Subcutaneous adipose tissue (tissue), 4 donors: ENCODE data around the gene MTCH1. TPM values are rescaled to one million over a fixed set of nuclear protein-coding genes. Genes with fewer than 3 reads are reported as not detected.

Experiments used
- total RNA-seq, 4 donors: library from RNA; depleted of rRNA; stranded (reverse); fragments of >200 nt; gene quantifications; one replicate each; pipeline ENCODE4 v1.1.0, GENCODE V29; 2016
- TF ChIP-seq, protein P1 (sequence below): fragments of 450-650 bp; IDR thresholded peaks from one replicate; pipeline ENCODE4 v1.5.1; 2016; ENCODE audit warnings: low read depth, mild to moderate bottlenecking, control low read depth, antibody characterized with exemption, moderate library complexity

The MTCH1 gene
- total RNA-seq, 4 donors from 2014 or later, result 153 to 224 (median 196) TPM

DNA sequence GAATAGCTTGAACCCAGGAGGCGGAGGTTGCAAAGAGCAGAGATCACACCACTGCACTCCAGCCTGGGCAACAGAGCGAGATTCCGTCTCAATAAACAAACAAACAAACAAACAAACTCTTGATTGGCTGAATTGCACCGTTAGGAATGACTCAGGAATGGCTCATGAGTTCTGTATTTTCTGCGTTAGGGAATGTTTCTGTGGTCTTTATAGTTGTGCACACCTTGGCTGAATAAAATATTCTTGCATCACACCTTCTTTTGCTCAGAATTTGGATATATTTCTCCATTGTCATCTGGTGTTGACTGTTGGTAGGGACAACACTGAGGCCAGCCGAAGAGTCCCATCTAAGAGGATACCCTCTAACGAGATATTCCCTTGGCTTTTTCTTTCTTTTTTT lies 51.1 kb downstream of the MTCH1 start:
- TF ChIP-seq, protein P1, sequence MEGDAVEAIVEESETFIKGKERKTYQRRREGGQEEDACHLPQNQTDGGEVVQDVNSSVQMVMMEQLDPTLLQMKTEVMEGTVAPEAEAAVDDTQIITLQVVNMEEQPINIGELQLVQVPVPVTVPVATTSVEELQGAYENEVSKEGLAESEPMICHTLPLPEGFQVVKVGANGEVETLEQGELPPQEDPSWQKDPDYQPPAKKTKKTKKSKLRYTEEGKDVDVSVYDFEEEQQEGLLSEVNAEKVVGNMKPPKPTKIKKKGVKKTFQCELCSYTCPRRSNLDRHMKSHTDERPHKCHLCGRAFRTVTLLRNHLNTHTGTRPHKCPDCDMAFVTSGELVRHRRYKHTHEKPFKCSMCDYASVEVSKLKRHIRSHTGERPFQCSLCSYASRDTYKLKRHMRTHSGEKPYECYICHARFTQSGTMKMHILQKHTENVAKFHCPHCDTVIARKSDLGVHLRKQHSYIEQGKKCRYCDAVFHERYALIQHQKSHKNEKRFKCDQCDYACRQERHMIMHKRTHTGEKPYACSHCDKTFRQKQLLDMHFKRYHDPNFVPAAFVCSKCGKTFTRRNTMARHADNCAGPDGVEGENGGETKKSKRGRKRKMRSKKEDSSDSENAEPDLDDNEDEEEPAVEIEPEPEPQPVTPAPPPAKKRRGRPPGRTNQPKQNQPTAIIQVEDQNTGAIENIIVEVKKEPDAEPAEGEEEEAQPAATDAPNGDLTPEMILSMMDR, result no peak

DNA sequence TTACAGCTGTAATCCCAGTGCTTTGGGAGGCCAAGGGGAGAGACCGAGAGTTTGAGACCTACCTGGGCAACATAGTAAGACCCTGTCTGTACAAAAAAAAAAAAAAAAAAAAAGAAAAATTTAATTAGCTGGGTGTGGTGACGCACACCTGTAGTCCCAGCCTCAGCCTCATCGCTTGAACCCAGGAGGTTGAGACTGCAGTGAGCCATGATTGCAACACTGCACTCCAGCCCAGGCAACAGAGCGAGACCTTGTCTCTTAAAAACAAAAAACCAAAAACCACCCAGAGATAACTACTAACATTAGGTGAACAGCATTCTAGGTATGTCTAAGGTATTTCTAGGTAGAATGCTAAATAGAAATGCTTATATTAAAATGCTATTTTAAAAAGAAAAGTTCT lies 52.5 kb downstream of the MTCH1 start:
- TF ChIP-seq, protein P1, result no peak

DNA sequence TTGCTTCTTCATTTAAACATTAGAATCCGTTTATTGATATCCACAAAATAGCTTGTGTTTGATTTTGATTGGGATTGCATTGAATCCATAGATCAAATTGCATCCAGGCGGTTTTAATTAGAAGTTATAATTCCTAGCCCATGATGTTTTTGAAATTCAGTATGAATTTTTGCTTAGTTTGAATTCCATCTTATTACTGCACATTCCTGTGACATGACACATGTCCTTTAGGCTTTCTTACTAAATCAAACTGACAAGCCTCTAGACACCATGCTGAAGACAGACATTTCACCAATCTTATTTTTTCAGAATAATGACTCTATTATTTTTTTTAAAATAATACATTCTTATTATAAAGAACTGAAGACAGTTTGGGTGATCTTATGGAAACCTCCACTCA lies 52.9 kb downstream of the MTCH1 start:
- TF ChIP-seq, protein P1, result no peak

DNA sequence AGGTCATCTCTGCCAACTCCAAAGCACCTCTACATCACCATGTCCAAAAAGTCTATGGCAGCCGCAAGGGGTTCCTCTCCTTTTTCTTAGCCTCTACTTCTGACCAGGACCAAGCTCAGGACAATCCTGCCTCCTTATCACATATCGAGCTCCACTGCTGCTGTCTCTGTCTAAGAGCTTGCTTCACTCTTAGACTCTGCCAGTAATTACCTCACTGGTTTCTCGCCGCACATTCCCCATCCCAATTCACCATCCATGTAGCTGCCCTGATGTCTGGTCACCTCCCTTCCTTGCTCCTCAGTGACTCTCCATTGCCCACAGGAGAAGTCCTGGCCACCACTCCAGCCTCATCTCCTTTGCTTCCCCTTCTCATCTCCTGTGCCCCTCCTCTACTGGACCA lies 55.5 kb downstream of the MTCH1 start:
- TF ChIP-seq, protein P1, result no peak

DNA sequence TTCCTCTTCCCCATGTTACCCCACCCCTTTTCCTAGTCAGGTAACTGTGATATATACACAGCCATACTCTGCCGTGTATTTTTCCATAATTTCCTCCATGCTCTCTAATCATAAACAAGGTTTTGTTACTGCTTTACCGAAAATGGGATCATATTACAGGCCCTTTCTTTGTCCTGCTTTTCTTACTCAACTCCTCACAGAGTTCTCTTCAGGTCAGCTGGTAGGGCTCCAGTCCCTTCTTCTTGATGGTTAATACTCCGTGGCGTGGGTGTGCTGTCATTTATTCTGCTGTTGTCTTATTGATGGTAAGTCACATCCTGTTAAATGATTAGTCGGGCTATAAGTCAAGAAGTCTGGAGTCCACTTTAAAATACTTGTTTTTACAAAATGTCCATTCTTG lies 56.4 kb downstream of the MTCH1 start:
- TF ChIP-seq, protein P1, result no peak

DNA sequence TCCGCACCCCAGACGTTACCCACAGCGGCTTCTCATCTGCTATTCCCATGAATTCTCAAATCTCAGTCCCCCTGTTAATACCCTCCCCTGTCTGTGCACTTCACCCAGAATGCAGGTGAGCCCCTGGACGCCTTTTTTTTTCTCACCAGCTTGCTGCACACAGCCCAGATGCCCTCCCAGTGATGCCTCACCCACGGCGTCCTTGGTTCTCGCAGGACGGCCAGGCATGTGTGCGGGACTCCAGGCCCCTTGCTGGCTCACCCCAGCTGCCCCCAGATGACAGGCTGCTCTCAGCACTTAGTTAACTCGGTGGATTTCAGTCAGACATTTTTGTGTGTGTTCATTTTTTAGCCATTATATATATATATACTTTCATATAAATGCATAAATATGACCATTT lies 56.8 kb downstream of the MTCH1 start:
- TF ChIP-seq, protein P1, result no peak

DNA sequence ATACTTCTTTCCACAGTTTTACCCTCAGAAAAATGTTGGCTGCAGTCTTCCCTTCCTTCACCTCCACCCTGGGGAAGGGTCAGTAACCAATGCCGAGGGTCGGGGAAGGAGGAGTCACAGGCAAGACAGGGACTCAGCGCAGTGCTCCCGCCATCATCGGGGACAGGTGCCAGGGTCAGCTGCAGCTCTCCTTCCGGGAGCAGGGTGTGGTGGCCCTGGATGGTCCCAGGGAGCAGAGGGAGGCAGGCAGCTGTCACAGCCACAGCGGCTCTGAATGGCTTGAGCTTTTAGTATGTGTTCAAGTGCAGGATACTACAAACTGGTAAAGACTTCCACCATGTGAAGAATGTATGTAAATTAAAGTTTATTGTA lies 57.5 kb downstream of the MTCH1 start:
- TF ChIP-seq, protein P1, result no peak
